ENCODE results near the gene ANKK1. TPM values are rescaled to one million over a fixed set of nuclear protein-coding genes. Genes with fewer than 3 reads are reported as not detected.

ANKK1 gene
- total RNA-seq, 2 experiments from 2014 or later, result not detected

DNA sequence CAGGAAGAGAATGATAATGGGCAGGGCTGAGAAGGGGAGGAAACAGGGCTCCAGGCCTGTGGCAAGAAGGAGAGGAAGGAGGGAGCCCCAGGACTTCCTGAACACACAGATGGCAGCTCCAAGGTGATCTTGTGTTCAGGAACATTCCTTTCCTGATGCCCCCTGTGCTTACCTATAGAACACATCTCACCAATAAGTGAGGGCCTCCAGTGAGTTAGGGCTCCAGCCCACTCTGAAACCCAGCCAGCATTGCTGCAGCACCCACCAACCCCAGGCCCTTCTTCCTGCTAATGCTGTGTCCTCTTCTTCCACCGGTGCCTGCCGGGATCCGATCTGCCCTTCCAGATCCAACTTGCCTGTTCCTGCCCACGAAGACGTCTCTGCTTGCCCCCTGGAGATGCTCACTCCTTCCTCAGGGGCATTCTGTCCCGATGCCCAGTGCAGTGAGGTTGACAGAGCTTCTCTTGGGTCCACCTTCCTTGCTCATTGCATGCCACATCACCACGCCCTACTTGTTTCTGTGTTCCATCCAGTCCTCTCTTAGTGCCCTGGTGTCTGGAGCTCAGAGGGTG is 17.4 kb downstream of the ANKK1 start:
- ATAC-seq, result no peak
- H3K4me1 Mint-ChIP-seq (ENCODE audit: low read depth), result no peaks in the 10 kb centered on the region

DNA sequence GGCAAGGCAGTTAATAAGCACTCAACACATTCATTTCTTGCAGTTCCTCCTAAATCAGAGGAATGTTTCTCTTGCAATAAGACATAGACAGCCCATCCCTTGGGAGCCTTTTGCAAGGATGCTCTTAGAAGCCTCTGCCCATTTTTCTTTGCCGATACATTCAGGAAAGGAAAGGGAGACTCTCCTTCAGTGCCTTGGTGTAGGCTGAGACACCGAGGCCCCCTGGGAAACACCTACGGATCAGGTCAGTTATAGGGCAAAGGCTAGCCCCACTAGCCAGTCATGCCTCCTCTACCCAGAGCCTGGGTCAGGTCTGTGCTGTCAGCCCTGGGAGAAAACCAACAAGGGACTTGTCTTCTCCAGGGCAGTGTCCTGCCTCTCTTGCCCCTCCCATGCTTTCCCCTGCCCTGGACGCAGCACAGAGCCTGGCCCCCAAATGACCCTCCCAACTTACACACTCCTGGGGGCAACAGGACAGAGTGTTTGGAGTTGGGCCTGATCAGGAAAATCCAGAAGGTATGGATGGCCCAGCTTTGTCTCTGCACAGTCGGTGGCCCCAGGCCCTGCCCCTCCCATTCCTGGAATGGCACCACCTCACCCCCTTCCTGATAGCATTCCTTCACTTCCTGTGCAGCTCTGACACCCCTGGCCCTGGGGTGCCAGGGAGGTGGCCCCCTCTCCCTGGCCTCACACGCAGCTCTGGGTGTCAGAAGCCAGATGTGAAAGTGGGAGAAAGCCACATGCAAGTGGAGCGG is 18.3 kb downstream of the ANKK1 start:
- no peaks in the 10 kb centered on the region for H3K27me3 Mint-ChIP-seq (ENCODE audit: low read depth)
- no peak overlapping the region for H3K27ac Mint-ChIP-seq
- no peak overlapping the region for H3K4me3 Mint-ChIP-seq
- H3K9me3 Mint-ChIP-seq (ENCODE audit: insufficient read depth), result no peaks in the 10 kb centered on the region
- ChIA-PET CTCF (no interaction called here), POLR2A (no interaction called here)
- no peaks in the 10 kb centered on the region for H3K4me1 Mint-ChIP-seq (ENCODE audit: low read depth)
- H3K36me3 Mint-ChIP-seq (ENCODE audit: low read depth), result no peaks in the 10 kb centered on the region
- no peak for DNase-seq
- ATAC-seq, result no peak

More for the DNA sequence above, 17.4 kb downstream of the ANKK1 start:
- Mint-ChIP-seq H3K4me3 (no peak overlapping the region), H3K27ac (no peak overlapping the region), H3K9me3 (ENCODE audit: insufficient read depth) (no peaks in the 10 kb centered on the region), H3K36me3 (ENCODE audit: low read depth) (no peaks in the 10 kb centered on the region), H3K27me3 (ENCODE audit: low read depth) (no peaks in the 10 kb centered on the region)
- no peak for DNase-seq
- CTCF ChIA-PET, result no interaction called here
- POLR2A ChIA-PET, result no interaction called here

DNA sequence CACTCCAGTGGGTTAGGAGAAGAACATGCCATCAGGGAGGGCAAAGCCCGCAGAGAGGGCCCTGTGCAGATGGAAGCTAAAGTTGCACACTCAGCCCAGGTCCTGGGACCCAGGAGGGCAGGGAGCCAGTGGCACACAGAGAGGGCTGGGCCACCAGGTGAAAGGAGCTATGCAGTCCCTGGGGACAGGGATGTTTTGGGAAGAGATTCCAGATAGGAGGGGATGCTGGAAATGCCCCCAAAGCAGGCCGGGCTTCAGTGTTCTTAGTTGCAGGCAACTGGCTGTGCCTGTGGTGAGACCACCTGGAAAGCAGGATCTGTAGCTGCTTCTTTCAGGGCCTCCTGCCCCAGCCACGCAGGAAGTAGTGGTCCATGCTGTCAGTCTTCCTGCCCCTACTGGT is 19.6 kb downstream of the ANKK1 start:
- ChIA-PET CTCF (no interaction called here), POLR2A (no interaction called here)
- no peak overlapping the region for H3K27ac Mint-ChIP-seq
- H3K4me1 Mint-ChIP-seq (ENCODE audit: low read depth), result no peaks in the 10 kb centered on the region
- no peak overlapping the region for H3K4me3 Mint-ChIP-seq
- H3K9me3 Mint-ChIP-seq (ENCODE audit: insufficient read depth), result no peaks in the 10 kb centered on the region
- ATAC-seq (no peak), DNase-seq (no peak)
- H3K36me3 Mint-ChIP-seq (ENCODE audit: low read depth), result no peaks in the 10 kb centered on the region
- H3K27me3 Mint-ChIP-seq (ENCODE audit: low read depth), result no peaks in the 10 kb centered on the region

DNA sequence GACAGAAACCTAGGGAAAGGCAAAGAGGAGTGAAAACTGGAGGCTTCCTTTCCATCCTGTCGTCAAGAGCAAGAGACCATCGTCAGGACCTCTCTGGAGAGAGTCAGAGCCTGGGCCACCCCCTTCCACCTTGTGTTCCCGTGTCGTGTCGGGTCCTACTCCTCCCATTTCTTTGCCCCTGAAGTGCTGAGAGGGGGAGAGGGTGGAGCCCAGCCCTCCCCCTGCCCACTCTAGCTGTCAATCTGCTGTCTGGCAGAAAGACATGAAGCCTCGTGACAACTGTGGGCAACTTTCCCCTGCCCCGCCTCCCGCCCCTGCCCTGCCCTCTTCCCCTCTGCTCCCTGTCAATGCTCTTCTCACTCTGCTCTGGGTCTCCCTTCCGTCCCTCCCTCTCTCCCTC is 20.6 kb downstream of the ANKK1 start:
- Mint-ChIP-seq H3K36me3 (ENCODE audit: low read depth) (no peaks in the 10 kb centered on the region), H3K4me1 (ENCODE audit: low read depth) (no peaks in the 10 kb centered on the region), H3K27ac (no peak overlapping the region), H3K4me3 (no peak overlapping the region), H3K27me3 (ENCODE audit: low read depth) (no peaks in the 10 kb centered on the region), H3K9me3 (ENCODE audit: insufficient read depth) (no peaks in the 10 kb centered on the region)
- ATAC-seq, result no peak
- CTCF ChIA-PET, result no interaction called here
- DNase-seq, result no peak
- POLR2A ChIA-PET, result no interaction called here

DNA sequence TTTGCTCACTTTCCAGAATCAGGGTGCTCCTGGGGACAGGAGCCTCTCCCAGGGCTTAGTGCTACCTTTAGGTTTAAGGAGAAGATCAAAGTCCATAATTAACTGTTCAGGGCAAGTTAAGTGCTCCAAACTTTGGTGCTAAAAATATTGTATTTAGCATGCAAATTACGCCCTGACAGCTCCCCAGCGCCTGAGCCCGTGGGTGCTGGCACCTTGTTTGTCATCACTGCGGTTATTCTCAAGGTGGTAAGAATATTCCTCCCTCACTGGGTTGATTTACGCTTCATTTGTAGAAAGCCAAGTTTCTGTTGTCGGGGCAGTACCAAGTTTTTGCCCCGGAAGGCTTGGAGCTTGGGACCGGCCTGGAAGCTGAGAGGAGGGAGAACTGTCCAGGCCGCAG is 21.3 kb downstream of the ANKK1 start:
- no peaks in the 10 kb centered on the region for H3K36me3 Mint-ChIP-seq (ENCODE audit: low read depth)
- POLR2A ChIA-PET, result no interaction called here
- no peak overlapping the region for H3K4me3 Mint-ChIP-seq
- CTCF ChIA-PET, result no interaction called here
- no peaks in the 10 kb centered on the region for H3K27me3 Mint-ChIP-seq (ENCODE audit: low read depth)
- ATAC-seq (no peak), DNase-seq (no peak)
- no peaks in the 10 kb centered on the region for H3K4me1 Mint-ChIP-seq (ENCODE audit: low read depth)
- H3K27ac Mint-ChIP-seq, result no peak overlapping the region
- H3K9me3 Mint-ChIP-seq (ENCODE audit: insufficient read depth), result no peaks in the 10 kb centered on the region

DNA sequence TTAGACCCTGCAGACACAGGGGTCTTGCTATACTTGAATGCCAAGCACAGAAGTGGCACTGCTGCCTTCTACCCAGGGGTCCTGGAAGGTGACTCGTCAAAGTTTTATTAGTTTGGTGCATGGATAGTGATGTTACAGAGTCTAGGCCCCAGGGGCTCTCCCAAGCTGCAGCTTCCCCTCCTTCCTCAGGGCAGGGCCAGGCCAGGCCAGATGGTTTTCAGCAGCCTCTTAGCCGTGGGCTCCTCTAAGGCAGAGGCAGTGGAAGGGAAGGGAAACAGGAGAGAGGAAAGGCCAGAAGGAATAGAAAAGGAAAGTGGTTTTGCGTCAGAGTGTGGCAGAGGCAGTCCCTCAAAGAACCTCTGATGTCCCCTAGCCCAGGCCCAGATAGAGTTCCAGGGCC is 21.9 kb downstream of the ANKK1 start:
- ATAC-seq (no peak), DNase-seq (no peak)
- no peak overlapping the region for H3K27ac Mint-ChIP-seq
- POLR2A ChIA-PET, result no interaction called here
- H3K4me3 Mint-ChIP-seq, result no peak overlapping the region
- no peaks in the 10 kb centered on the region for H3K36me3 Mint-ChIP-seq (ENCODE audit: low read depth)
- H3K27me3 Mint-ChIP-seq (ENCODE audit: low read depth), result no peaks in the 10 kb centered on the region
- H3K9me3 Mint-ChIP-seq (ENCODE audit: insufficient read depth), result no peaks in the 10 kb centered on the region
- CTCF ChIA-PET, result no interaction called here
- H3K4me1 Mint-ChIP-seq (ENCODE audit: low read depth), result no peaks in the 10 kb centered on the region

DNA sequence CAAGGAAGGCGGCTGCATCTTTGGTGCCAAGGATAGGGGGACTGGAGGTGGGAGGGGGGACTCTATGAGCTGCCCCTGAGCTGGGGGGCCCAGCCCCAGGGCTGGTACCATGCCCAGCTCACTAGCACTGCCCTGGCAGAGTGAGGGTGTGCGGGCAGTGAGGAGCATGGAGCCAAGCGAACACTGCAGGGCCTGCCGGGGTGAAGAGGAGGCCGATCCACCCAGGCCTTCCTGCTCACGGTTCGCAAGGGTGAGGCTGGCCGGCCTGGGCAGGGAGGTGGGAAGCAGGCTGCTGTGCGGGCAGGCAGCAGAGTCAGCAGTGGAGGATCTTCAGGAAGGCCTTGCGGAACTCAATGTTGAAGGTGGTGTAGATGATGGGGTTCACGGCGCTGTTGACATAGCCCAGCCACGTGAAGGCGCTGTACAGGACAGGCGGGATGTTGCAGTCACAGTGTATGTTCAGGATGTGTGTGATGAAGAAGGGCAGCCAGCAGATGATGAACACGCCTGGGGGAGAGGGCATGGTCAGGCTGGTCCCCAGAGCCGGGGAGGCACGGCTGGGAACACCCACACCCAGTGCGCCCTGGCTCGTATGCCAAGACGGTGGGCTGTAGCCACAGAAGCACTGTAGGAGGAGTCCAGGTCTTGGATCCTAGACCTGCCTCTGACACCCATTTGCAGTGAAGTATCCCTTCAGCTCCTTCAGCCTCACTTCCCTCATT is 23.0 kb downstream of the ANKK1 start:
- no peak overlapping the region for H3K27ac Mint-ChIP-seq
- H3K9me3 Mint-ChIP-seq (ENCODE audit: insufficient read depth), result no peaks in the 10 kb centered on the region
- DNase-seq, result no peak
- ATAC-seq, result no peak
- H3K4me3 Mint-ChIP-seq, result no peak overlapping the region
- H3K27me3 Mint-ChIP-seq (ENCODE audit: low read depth), result no peaks in the 10 kb centered on the region
- CTCF ChIA-PET, result no interaction called here
- no peaks in the 10 kb centered on the region for H3K36me3 Mint-ChIP-seq (ENCODE audit: low read depth)
- H3K4me1 Mint-ChIP-seq (ENCODE audit: low read depth), result no peaks in the 10 kb centered on the region
- POLR2A ChIA-PET, result interaction anchor here (0.6 kb wide), 1 partner anchor 373 kb away, joined by 3 read pairs; no protein-coding TSS in a partner anchor

DNA sequence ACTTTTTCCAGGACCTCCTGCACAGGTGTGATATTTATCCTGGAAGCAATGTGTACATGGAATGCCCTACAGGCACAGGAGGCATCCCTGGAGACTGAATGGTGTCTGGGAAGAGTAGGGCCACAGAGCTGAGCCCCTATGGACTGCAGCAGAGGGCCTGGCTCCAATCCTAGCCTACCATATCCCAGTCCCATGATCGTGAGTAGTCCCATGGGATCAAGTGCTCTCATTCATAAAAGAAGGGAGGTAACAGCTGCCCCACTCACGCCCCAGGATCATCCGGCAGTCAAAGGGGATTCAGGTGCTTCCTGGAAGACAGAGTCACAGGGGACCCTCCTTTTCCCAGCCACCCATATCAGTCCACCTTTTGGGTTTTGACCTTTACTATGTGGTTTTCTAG is 24.0 kb downstream of the ANKK1 start:
- DNase-seq (no peak), ATAC-seq (no peak)
- POLR2A ChIA-PET, result no interaction called here
- CTCF ChIA-PET, result no interaction called here
- H3K27ac Mint-ChIP-seq, result no peak overlapping the region
- H3K4me3 Mint-ChIP-seq, result no peak overlapping the region
- H3K36me3 Mint-ChIP-seq (ENCODE audit: low read depth), result no peaks in the 10 kb centered on the region
- no peaks in the 10 kb centered on the region for H3K27me3 Mint-ChIP-seq (ENCODE audit: low read depth)
- no peaks in the 10 kb centered on the region for H3K9me3 Mint-ChIP-seq (ENCODE audit: insufficient read depth)
- H3K4me1 Mint-ChIP-seq (ENCODE audit: low read depth), result no peaks in the 10 kb centered on the region

DNA sequence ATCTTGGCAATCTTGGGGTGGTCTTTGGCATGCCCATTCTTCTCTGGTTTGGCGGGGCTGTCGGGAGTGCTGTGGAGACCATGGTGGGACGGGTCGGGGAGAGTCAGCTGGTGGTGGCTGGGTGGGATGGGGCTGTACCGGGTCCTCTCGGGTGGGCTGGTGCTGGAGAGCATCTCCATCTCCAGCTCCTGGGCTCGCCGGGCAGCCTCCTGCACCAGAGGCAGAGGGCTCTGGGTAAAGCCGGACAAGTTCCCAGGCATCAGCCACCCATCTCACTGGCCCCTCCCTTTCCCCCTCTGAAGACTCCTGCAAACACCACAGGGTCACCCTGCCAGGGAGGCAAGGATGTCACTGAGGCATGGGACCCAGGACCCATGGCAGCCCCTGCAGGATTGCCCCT is 25.1 kb downstream of the ANKK1 start:
- Mint-ChIP-seq H3K4me3 (no peak overlapping the region), H3K9me3 (ENCODE audit: insufficient read depth) (no peaks in the 10 kb centered on the region), H3K4me1 (ENCODE audit: low read depth) (no peaks in the 10 kb centered on the region), H3K27me3 (ENCODE audit: low read depth) (no peaks in the 10 kb centered on the region), H3K27ac (no peak overlapping the region), H3K36me3 (ENCODE audit: low read depth) (no peaks in the 10 kb centered on the region)
- POLR2A ChIA-PET, result no interaction called here
- DNase-seq (no peak), ATAC-seq (no peak)
- CTCF ChIA-PET, result no interaction called here

DNA sequence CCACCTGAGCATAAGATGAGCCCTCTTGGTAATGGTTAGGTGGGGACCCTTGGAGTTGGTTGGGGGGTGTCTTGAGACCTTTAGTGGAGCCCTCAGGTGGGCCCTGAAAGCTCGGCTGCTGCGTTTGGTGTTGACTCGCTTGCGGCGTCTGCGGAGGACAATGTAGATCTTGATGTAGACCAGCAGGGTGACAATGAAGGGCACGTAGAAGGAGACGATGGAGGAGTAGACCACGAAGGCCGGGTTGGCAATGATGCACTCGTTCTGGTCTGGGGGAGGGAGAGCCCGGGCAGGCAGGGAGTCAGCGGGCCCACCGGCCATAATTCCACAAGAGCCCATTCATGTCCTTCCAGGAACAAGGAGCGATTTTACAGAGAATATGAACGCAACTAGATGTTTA is 27.8 kb downstream of the ANKK1 start:
- Mint-ChIP-seq H3K4me1 (ENCODE audit: low read depth) (no peaks in the 10 kb centered on the region), H3K27ac (no peak overlapping the region), H3K27me3 (ENCODE audit: low read depth) (no peaks in the 10 kb centered on the region), H3K36me3 (ENCODE audit: low read depth) (no peaks in the 10 kb centered on the region), H3K4me3 (no peak overlapping the region), H3K9me3 (ENCODE audit: insufficient read depth) (no peaks in the 10 kb centered on the region)
- ATAC-seq (no peak), DNase-seq (no peak)
- ChIA-PET CTCF (no interaction called here), POLR2A (no interaction called here)

DNA sequence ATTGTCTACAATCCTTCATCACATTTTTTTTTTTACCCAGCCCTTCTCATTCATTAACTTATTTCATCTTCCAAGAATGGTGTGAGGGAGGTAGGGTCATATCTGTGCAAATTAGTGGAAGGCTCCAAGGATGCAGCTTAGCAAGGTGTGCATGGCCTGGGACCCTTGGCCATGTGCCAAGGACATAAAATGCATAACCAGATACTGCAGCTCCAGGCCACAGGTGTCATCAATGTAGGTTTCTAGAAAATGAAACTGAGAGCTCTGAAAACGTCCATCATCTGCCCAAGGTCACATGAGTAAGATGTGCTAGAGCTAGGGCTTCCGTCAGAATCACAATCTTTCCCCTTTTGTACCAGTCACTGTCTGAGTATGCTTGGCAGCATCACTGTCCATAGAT is 29.8 kb downstream of the ANKK1 start:
- no peaks in the 10 kb centered on the region for H3K36me3 Mint-ChIP-seq (ENCODE audit: low read depth)

DNA sequence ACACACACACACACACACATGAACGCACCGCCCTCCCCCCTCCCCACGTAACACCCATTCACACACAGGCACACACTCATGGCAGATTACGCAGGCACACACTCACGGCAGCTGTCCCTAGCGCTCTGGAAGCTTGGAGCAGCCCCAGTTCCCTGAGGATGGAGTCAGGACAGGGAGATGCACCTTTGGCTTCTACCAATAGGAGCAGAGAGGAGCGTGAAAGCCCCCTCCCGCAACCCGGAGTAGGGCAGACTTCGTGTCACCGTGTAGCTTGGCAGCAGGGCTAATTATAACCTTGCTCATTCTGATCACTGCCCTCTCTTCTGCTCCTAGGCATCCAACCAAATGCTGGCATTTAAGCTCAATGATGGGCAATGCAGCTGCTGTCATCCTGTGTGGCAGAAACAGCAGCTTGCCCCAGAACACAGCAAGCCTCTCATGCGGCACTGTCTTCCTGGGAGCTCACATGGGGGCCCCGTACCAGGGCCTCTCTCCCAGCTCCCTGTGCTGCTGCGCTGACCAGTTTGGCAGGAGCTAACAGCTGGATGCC is 31.9 kb downstream of the ANKK1 start:
- ATAC-seq, result no peak
- POLR2A ChIA-PET, result no interaction called here
- H3K27ac Mint-ChIP-seq, result no peak overlapping the region
- H3K36me3 Mint-ChIP-seq (ENCODE audit: low read depth), result no peaks in the 10 kb centered on the region
- H3K27me3 Mint-ChIP-seq (ENCODE audit: low read depth), result no peaks in the 10 kb centered on the region
- DNase-seq, result no peak
- CTCF ChIA-PET, result no interaction called here
- no peaks in the 10 kb centered on the region for H3K4me1 Mint-ChIP-seq (ENCODE audit: low read depth)
- H3K9me3 Mint-ChIP-seq (ENCODE audit: insufficient read depth), result no peaks in the 10 kb centered on the region
- no peak overlapping the region for H3K4me3 Mint-ChIP-seq

More for the DNA sequence above, 29.8 kb downstream of the ANKK1 start:
- ATAC-seq, result no peak
- DNase-seq, result no peak
- no peak overlapping the region for H3K27ac Mint-ChIP-seq
- no peaks in the 10 kb centered on the region for H3K9me3 Mint-ChIP-seq (ENCODE audit: insufficient read depth)
- ChIA-PET CTCF (no interaction called here), POLR2A (no interaction called here)
- no peaks in the 10 kb centered on the region for H3K27me3 Mint-ChIP-seq (ENCODE audit: low read depth)
- H3K4me3 Mint-ChIP-seq, result no peak overlapping the region
- no peaks in the 10 kb centered on the region for H3K4me1 Mint-ChIP-seq (ENCODE audit: low read depth)

Measured in activated CD8-positive, alpha-beta T cell treated with anti-CD3 and anti-CD28 coated beads, Interleukin-2, amount 10 ng/mL, durations not matched to agents 7 days and 5 days (primary cell).